ENCODE results near the gene MPL. TPM values are rescaled to one million over a fixed set of nuclear protein-coding genes. Genes with fewer than 3 reads are reported as not detected.
A peak's percentile ranks its signal among the peaks of the same experiment; 100 is the strongest.

Gene MPL
- total RNA-seq, 2 experiments from 2014 or later, result not detected

DNA sequence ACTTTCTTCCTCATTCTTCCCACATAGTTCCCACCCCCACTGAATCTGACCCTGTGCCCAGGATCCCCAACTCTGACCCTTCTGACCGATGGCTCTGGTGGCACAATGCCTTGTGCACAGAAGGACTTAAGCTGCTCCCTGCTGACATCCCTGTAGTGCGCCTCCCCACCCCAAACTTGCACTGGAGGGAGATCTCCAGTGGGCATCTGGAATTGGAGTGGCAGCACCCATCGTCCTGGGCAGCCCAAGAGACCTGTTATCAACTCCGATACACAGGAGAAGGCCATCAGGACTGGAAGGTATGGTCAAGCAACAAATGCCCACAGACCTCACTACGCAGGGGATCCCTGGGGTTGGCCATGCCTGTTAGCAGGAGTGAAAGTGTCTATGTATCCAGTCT is 9.0 kb downstream of the MPL start:
- POLR2A ChIA-PET, result interaction anchor here (0.9 to 1.0 kb wide), 2 partner anchors 9 to 12 kb away, joined by 3 read pairs; partner anchors contain the start of genes CDC20 and MPL
- Mint-ChIP-seq H3K4me1 (ENCODE audit: low read depth) (peaks cover 16% of the 10 kb centered on the region), H3K27me3 (no peaks in the 10 kb centered on the region)

DNA sequence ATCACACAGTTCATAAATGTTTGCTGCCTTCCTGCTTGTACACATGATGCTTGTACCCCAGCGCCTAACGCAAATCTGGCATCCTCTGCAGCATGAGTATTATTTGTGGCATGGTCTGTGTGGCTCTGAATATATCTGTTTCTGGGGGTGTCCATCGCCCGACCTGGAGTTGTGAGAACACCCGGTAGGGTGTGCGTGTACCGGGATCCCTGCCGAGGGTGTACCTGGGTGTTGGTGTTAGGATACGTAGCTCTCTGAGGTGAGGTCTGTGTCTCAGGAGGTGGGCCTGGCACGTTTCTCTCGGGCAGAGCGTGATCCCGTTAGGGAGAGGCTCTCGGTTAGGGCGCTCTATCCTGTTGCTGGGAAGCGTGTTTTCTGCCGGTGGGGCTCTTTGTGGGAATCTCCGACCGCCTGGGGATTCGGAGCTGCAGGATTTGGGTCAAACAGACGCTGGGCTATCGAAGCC is 10.8 kb downstream of the MPL start:
- ATAC-seq (ENCODE audit: poor library complexity), result no peak
- intact Hi-C loops (cut with DNase I, micrococcal nuclease), result no loop called here

More for the DNA sequence above, 9.0 kb downstream of the MPL start:
- no peak overlapping the region for H3K4me3 ChIP-seq (ENCODE audit: low read length)
- no peaks in the 10 kb centered on the region for H3K36me3 Mint-ChIP-seq (ENCODE audit: low read depth)
- H3K4me1 ChIP-seq (ENCODE audit: insufficient read depth, low read length), result peaks cover 8% of the 10 kb centered on the region
- no peak overlapping the region for H3K27ac Mint-ChIP-seq
- intact Hi-C loops (cut with DNase I, micrococcal nuclease), result no loop called here
- no peaks in the 10 kb centered on the region for H3K9me3 Mint-ChIP-seq
- no peaks in the 10 kb centered on the region for H3K9me3 ChIP-seq (ENCODE audit: control insufficient read depth in 1 of 2, insufficient read depth in 1 of 2, low read length in 2 of 2)
- DNase-seq (no peak), ATAC-seq (ENCODE audit: poor library complexity) (no peak)
- H3K27me3 ChIP-seq (ENCODE audit: control insufficient read depth in 1 of 2, insufficient read depth in 2 of 2, low read length in 2 of 2), result no peaks in the 10 kb centered on the region
- CTCF ChIA-PET, result no interaction called here
- TF ChIP-seq, protein P1, sequence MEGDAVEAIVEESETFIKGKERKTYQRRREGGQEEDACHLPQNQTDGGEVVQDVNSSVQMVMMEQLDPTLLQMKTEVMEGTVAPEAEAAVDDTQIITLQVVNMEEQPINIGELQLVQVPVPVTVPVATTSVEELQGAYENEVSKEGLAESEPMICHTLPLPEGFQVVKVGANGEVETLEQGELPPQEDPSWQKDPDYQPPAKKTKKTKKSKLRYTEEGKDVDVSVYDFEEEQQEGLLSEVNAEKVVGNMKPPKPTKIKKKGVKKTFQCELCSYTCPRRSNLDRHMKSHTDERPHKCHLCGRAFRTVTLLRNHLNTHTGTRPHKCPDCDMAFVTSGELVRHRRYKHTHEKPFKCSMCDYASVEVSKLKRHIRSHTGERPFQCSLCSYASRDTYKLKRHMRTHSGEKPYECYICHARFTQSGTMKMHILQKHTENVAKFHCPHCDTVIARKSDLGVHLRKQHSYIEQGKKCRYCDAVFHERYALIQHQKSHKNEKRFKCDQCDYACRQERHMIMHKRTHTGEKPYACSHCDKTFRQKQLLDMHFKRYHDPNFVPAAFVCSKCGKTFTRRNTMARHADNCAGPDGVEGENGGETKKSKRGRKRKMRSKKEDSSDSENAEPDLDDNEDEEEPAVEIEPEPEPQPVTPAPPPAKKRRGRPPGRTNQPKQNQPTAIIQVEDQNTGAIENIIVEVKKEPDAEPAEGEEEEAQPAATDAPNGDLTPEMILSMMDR (IDR thresholded peaks at IDR 0.05), result no peak
- H3K4me3 Mint-ChIP-seq, result no peak overlapping the region
- H3K27ac ChIP-seq (ENCODE audit: low read depth in 1 of 2, low read length in 2 of 2), result no peak overlapping the region
- no peaks in the 10 kb centered on the region for H3K36me3 ChIP-seq (ENCODE audit: insufficient read depth, low read length)

DNA sequence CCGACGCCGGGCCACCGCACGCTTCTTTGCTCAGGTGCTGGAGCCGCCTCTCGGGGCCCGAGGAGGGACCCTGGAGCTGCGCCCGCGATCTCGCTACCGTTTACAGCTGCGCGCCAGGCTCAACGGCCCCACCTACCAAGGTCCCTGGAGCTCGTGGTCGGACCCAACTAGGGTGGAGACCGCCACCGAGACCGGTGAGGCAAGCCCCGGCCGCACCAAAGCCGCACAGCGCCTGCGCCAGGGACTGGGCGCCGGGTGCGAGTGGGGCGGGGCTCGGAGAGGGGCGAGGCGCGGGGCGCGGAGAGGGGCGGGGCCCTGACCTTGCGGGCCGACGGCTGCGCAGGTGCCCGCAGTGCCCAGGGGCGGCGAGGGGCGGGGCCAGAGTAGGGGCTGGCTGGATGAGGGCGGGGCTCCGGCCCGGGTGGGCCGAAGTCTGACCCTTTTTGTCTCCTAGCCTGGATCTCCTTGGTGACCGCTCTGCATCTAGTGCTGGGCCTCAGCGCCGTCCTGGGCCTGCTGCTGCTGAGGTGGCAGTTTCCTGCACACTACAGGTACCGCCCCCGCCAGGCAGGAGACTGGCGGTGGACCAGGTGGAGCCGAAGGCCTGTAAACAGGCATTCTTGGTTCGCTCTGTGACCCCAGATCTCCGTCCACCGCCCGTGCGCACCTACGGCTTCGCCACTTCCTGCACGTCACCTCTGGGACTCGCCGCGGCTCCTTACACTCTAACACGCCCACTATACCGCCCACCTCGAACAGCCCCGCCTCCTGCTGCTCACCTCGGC is 11.4 kb downstream of the MPL start:
- Mint-ChIP-seq H3K4me1 (ENCODE audit: low read depth) (peaks cover 22% of the 10 kb centered on the region), H3K4me3 (peak overlapping the region; percentile 68), H3K27ac (peak overlapping the region; percentile 89), H3K27me3 (no peaks in the 10 kb centered on the region), H3K9me3 (no peaks in the 10 kb centered on the region), H3K36me3 (ENCODE audit: low read depth) (no peaks in the 10 kb centered on the region)
- TF ChIP-seq, protein P1 (IDR thresholded peaks at IDR 0.05), result no peak
- Histone ChIP-seq H3K4me1 (ENCODE audit: insufficient read depth, low read length) (peaks cover 8% of the 10 kb centered on the region), H3K9me3 (ENCODE audit: control insufficient read depth in 1 of 2, insufficient read depth in 1 of 2, low read length in 2 of 2) (no peaks in the 10 kb centered on the region), H3K27ac (ENCODE audit: low read depth in 1 of 2, low read length in 2 of 2) (peak overlapping the region; percentile 55 to 72), H3K4me3 (ENCODE audit: low read length) (peak overlapping the region; percentile 48), H3K27me3 (ENCODE audit: control insufficient read depth in 1 of 2, insufficient read depth in 2 of 2, low read length in 2 of 2) (no peaks in the 10 kb centered on the region), H3K36me3 (ENCODE audit: insufficient read depth, low read length) (no peaks in the 10 kb centered on the region)
- DNase-seq, result peak; percentile 35 to 89 (median 49)
- CTCF ChIA-PET, result interaction anchor here (0.6 kb wide), 1 partner anchor 1911 kb away, joined by 3 read pairs; no protein-coding TSS in a partner anchor
- ATAC-seq (ENCODE audit: poor library complexity), result peak; percentile 85
- intact Hi-C loops (cut with DNase I, micrococcal nuclease), result no loop called here
- POLR2A ChIA-PET, result interaction anchor here (0.6 to 1.3 kb wide), 3 partner anchors 9 to 105 kb away, joined by 3 to 14 read pairs (median 3); partner anchors contain the start of genes CDC20, ELOVL1 and HYI

More for the DNA sequence above, 10.8 kb downstream of the MPL start:
- Mint-ChIP-seq H3K27ac (peak overlapping the region; percentile 89), H3K4me1 (ENCODE audit: low read depth) (peaks cover 22% of the 10 kb centered on the region), H3K4me3 (peak overlapping the region; percentile 30), H3K27me3 (no peaks in the 10 kb centered on the region), H3K9me3 (no peaks in the 10 kb centered on the region), H3K36me3 (ENCODE audit: low read depth) (no peaks in the 10 kb centered on the region)
- Histone ChIP-seq H3K36me3 (ENCODE audit: insufficient read depth, low read length) (no peaks in the 10 kb centered on the region), H3K4me3 (ENCODE audit: low read length) (peak overlapping the region; percentile 44), H3K27me3 (ENCODE audit: control insufficient read depth in 1 of 2, insufficient read depth in 2 of 2, low read length in 2 of 2) (no peaks in the 10 kb centered on the region), H3K4me1 (ENCODE audit: insufficient read depth, low read length) (peaks cover 8% of the 10 kb centered on the region), H3K9me3 (ENCODE audit: control insufficient read depth in 1 of 2, insufficient read depth in 1 of 2, low read length in 2 of 2) (no peaks in the 10 kb centered on the region), H3K27ac (ENCODE audit: low read depth in 1 of 2, low read length in 2 of 2) (peak overlapping the region in 1 of 2 donors; percentile 55)
- no peak for DNase-seq
- POLR2A ChIA-PET, result interaction anchor here (0.6 to 1.3 kb wide), 3 partner anchors 9 to 106 kb away, joined by 3 to 14 read pairs (median 3); partner anchors contain the start of genes CDC20, ELOVL1 and HYI
- CTCF ChIA-PET, result interaction anchor here (0.6 kb wide), 1 partner anchor 1911 kb away, joined by 3 read pairs; no protein-coding TSS in a partner anchor
- TF ChIP-seq, protein P1 (IDR thresholded peaks at IDR 0.05), result no peak
